ENCODE results near the gene KHNYN.

DNA sequence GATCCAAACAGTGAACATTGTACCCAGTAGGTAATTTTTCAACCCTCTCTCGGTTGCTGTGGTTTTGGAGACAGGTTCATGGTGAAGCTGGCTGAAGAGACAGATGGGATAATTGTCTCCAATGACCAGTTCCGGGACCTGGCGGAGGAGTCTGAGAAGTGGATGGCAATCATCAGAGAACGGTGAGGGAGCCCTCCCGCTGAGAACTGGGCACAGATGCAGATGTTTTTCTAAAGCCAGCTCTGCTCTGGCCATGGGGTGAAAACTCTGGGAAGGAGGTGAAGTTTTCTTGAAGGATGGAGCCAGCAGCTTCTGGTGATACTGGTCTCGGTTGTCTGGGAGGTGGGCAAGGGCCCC, 6.2 kb downstream of the KHNYN start:
- TF ChIP-seq, protein P1, sequence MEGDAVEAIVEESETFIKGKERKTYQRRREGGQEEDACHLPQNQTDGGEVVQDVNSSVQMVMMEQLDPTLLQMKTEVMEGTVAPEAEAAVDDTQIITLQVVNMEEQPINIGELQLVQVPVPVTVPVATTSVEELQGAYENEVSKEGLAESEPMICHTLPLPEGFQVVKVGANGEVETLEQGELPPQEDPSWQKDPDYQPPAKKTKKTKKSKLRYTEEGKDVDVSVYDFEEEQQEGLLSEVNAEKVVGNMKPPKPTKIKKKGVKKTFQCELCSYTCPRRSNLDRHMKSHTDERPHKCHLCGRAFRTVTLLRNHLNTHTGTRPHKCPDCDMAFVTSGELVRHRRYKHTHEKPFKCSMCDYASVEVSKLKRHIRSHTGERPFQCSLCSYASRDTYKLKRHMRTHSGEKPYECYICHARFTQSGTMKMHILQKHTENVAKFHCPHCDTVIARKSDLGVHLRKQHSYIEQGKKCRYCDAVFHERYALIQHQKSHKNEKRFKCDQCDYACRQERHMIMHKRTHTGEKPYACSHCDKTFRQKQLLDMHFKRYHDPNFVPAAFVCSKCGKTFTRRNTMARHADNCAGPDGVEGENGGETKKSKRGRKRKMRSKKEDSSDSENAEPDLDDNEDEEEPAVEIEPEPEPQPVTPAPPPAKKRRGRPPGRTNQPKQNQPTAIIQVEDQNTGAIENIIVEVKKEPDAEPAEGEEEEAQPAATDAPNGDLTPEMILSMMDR (IDR thresholded peaks at IDR 0.05): no peak
- no peak for TF ChIP-seq POLR2A (IDR thresholded peaks at IDR 0.05)
